Gastroesophageal sphincter (tissue), 3 donors: Measurements from ENCODE around the gene NKD1.

ENCODE experiments used
- EP300 ChIP-seq: sonication (generic); formaldehyde crosslinking; IDR thresholded peaks from one replicate; pipeline ENCODE4 v1.6.1; 2017; ENCODE audit warnings: antibody characterized with exemption, mild to moderate bottlenecking
- POLR2A ChIP-seq, 2 donors: fragments of 450-650 bp; IDR thresholded peaks; one replicate each; pipeline ENCODE4 v1.6.1; 2017; ENCODE audit warnings: antibody characterized with exemption in 2 of 2, mild to moderate bottlenecking in 2 of 2, moderate library complexity in 1 of 2
- POLR2AphosphoS5 ChIP-seq: sonication (generic); formaldehyde crosslinking; IDR thresholded peaks from one replicate; pipeline ENCODE4 v1.6.1; 2017; ENCODE audit warnings: antibody characterized with exemption
- TF ChIP-seq, protein P1 (sequence below), 4 experiments: fragments of 200-600 bp in 2 of 4; fragments of 450-650 bp in 2 of 4; sonication (generic) in 1 of 4; IDR thresholded peaks; one replicate each; pipeline ENCODE4 v1.5.1; 2017 to 2019; ENCODE audit warnings: antibody characterized with exemption in 4 of 4, mild to moderate bottlenecking in 2 of 4, moderate library complexity in 2 of 4

GRCh38 chr16:50696126-50696525 is 147.9 kb downstream of the NKD1 start:
- TF ChIP-seq, protein P1, sequence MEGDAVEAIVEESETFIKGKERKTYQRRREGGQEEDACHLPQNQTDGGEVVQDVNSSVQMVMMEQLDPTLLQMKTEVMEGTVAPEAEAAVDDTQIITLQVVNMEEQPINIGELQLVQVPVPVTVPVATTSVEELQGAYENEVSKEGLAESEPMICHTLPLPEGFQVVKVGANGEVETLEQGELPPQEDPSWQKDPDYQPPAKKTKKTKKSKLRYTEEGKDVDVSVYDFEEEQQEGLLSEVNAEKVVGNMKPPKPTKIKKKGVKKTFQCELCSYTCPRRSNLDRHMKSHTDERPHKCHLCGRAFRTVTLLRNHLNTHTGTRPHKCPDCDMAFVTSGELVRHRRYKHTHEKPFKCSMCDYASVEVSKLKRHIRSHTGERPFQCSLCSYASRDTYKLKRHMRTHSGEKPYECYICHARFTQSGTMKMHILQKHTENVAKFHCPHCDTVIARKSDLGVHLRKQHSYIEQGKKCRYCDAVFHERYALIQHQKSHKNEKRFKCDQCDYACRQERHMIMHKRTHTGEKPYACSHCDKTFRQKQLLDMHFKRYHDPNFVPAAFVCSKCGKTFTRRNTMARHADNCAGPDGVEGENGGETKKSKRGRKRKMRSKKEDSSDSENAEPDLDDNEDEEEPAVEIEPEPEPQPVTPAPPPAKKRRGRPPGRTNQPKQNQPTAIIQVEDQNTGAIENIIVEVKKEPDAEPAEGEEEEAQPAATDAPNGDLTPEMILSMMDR (IDR thresholded peaks at IDR 0.05): no peak
- TF ChIP-seq EP300 (no peak), POLR2A (IDR thresholded peaks at IDR 0.05) (no peak), POLR2AphosphoS5 (no peak)
